ENCODE data around the gene RIBC2. TPM values are rescaled to one million over a fixed set of nuclear protein-coding genes. Genes with fewer than 3 reads are reported as not detected.

The RIBC2 gene
- total and polyA plus RNA-seq, 2 of the 13 experiments (the other 11 are each of a cell fraction or from before 2014, with no cell fraction given), result 0.55 TPM; not detected in 1

DNA sequence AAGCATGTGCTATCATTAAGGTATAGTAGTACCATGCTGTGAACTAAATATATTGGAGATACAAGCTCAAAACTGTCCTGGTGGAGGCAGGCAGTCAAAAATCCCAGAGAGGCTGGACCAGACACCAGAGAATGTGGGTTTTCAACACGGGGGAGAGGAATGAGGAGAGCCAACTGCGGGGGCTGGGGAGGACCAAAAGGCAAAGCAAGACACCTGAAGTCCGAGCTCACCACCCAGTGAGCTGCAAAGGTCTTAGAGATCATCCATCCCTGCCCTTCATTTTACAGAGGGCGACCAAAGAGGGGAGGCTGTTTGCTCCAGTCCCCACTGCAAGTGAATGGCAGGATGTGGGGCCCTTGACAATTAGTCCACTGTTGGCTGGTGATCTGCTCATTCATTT lies 10.0 kb downstream of the RIBC2 start:
- Histone ChIP-seq H3K4me2 (ENCODE audit: low read depth, low read length) (no peak overlapping the region), H3K9me3 (ENCODE audit: low read length) (no peaks in the 10 kb centered on the region), H3K79me2 (ENCODE audit: insufficient read depth, low read length) (no peaks in the 10 kb centered on the region), H3K9ac (ENCODE audit: insufficient read depth, low read depth, low read length) (no peak overlapping the region), H3K4me3 (replicated peaks in 1 of 3; ENCODE audit: insufficient read depth in 1 of 3, low read depth in 2 of 3, low read length in 3 of 3) (no peak overlapping the region), H4K20me1 (ENCODE audit: insufficient read depth, low read length) (no peaks in the 10 kb centered on the region), H3K36me3 (replicated peaks in 1 of 2; ENCODE audit: control insufficient read depth in 1 of 2, insufficient read depth in 2 of 2, low read length in 2 of 2) (no peaks in the 10 kb centered on the region), H2AFZ (ENCODE audit: low read length) (no peak overlapping the region), H3K4me1 (ENCODE audit: insufficient read depth, low read length) (no peaks in the 10 kb centered on the region), H3K27me3 (ENCODE audit: control insufficient read depth in 1 of 2, insufficient read depth in 2 of 2, low read length in 2 of 2) (peaks cover 1 to 7% of the 10 kb centered on the region in 2 experiments; a peak in 2 of 5 replicates), H3K27ac (ENCODE audit: extremely low read length, insufficient read depth, low read length) (no peak overlapping the region)
- BruUV-seq (replicated peaks), result no TSS peak
- DNase-seq (ENCODE audit: low spot score) (no peak), ATAC-seq (no peak), FAIRE-seq (no peak)
- ChIA-PET POLR2A (no interaction called here), CTCF (ENCODE audit: low intra/inter-chr PET ratio, low total read pairs) (no interaction called here)
- intact Hi-C loops (cut with micrococcal nuclease; ENCODE audit: unreplicated experiment), result no loop called here
- 39% methylated on average over 4 of the region's 4 CpGs for WGBS (ENCODE audit: low lambda C conversion rate)
- in situ Hi-C loops (cut with HindIII; ENCODE audit: extremely low pct_ligation_motif_present, low pct_unique_long_range_greater_than_20kb), result no loop called here
- TF ChIP-seq U2AF1 (optimal IDR thresholded peaks at IDR 0.05; ENCODE audit: low read depth, low read length) (no peak), HNRNPLL (IDR thresholded peaks at IDR 0.05; ENCODE audit: low read depth, low read length, poor library complexity, severe bottlenecking) (no peak)

DNA sequence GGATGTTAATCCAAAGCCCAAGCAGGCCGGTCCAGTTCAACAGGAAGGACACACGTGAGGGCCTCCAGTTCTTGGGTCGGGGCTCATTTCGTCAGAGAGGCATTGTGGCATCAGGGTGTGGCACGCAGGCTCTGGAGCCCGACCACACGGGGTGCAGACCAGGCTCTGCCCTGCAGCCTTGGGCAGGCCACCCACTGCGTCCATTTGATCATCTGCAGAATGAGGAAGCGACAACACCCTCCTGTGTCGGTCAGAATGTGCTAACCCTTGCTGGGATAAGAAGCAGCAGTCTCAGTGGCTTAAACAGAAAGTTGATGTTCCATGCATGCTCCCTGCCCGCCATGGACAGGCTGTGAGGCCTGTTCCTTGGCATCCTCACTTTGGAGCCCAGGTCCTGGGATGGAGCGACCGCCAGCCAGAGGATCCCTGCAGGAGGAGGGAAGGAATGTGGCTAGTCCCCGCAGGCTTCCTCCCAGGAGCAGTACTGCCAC lies 10.8 kb downstream of the RIBC2 start:
- ATAC-seq (no peak), DNase-seq (ENCODE audit: low spot score) (no peak), FAIRE-seq (no peak)
- no peaks in the 10 kb centered on the region for H3K79me2 ChIP-seq (ENCODE audit: insufficient read depth, low read length)
- no peak overlapping the region for H3K4me3 ChIP-seq (replicated peaks in 1 of 3; ENCODE audit: insufficient read depth in 1 of 3, low read depth in 2 of 3, low read length in 3 of 3)
- POLR2A ChIA-PET, result no interaction called here
- intact Hi-C loops (cut with micrococcal nuclease; ENCODE audit: unreplicated experiment), result no loop called here
- H3K4me1 ChIP-seq (ENCODE audit: insufficient read depth, low read length), result no peaks in the 10 kb centered on the region
- CTCF ChIA-PET (ENCODE audit: low intra/inter-chr PET ratio, low total read pairs), result no interaction called here
- WGBS (ENCODE audit: low lambda C conversion rate), result 77% methylated on average over 6 of the region's 14 CpGs
- no peak overlapping the region for H2AFZ ChIP-seq (ENCODE audit: low read length)
- no peak overlapping the region for H3K4me2 ChIP-seq (ENCODE audit: low read depth, low read length)
- in situ Hi-C loops (cut with HindIII; ENCODE audit: extremely low pct_ligation_motif_present, low pct_unique_long_range_greater_than_20kb), result no loop called here
- H4K20me1 ChIP-seq (ENCODE audit: insufficient read depth, low read length), result no peaks in the 10 kb centered on the region
- BruUV-seq (replicated peaks), result no TSS peak
- no peak overlapping the region for H3K9ac ChIP-seq (ENCODE audit: insufficient read depth, low read depth, low read length)
- H3K36me3 ChIP-seq (replicated peaks in 1 of 2; ENCODE audit: control insufficient read depth in 1 of 2, insufficient read depth in 2 of 2, low read length in 2 of 2), result no peaks in the 10 kb centered on the region
- H3K27ac ChIP-seq (ENCODE audit: extremely low read length, insufficient read depth, low read length), result no peak overlapping the region
- no peaks in the 10 kb centered on the region for H3K9me3 ChIP-seq (ENCODE audit: low read length)
- peaks cover 1 to 15% of the 10 kb centered on the region in 2 experiments; a peak in 3 of 5 replicates for H3K27me3 ChIP-seq (ENCODE audit: control insufficient read depth in 1 of 2, insufficient read depth in 2 of 2, low read length in 2 of 2)
- TF ChIP-seq, protein P1, sequence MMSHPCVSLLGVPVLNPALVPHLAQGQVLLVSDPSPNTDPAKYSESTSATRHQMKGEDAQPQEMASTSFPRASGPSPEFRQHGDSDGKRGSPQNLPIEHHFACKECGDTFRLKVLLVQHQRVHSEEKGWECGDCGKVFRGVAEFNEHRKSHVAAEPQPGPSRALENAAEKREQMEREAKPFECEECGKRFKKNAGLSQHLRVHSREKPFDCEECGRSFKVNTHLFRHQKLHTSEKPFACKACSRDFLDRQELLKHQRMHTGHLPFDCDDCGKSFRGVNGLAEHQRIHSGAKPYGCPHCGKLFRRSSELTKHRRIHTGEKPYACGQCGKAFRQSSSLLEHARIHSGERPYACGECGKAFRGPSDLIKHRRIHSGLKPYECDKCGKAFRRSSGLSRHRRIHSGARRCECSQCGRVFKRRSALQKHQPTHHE (CRISPR knock-in tag; IDR thresholded peaks at IDR 0.05; ENCODE audit: borderline replicate concordance), result no peak
- TF ChIP-seq SNAI1 (CRISPR knock-in tag; IDR thresholded peaks at IDR 0.05; ENCODE audit: borderline replicate concordance) (no peak), HOXD1 (CRISPR knock-in tag; IDR thresholded peaks at IDR 0.05) (no peak), ZNF564 (CRISPR knock-in tag; IDR thresholded peaks at IDR 0.05) (no peak)
- TF ChIP-seq, protein P2, sequence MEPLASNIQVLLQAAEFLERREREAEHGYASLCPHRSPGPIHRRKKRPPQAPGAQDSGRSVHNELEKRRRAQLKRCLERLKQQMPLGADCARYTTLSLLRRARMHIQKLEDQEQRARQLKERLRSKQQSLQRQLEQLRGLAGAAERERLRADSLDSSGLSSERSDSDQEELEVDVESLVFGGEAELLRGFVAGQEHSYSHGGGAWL (CRISPR knock-in tag; IDR thresholded peaks at IDR 0.05), result no peak

Data from HepG2 (cell line).